GM18951 (cell line): ENCODE data around the gene N4BP2L2.

Experiments used
- POLR2A ChIP-seq: IDR thresholded peaks from 4 replicates; pipeline ENCODE4 v1.6.1; 2011; ENCODE audit warnings: mild to moderate bottlenecking; ENCODE audit not compliant: insufficient read length, insufficient read depth; ENCODE audit errors: extremely low read depth
- in situ Hi-C: fragments of 300-500 bp; cut with MboI; formaldehyde crosslinking; loops from one replicate; pipeline ENCODE4 v1.12.0; 2022; ENCODE audit warnings: low sequenced_read_pairs, mixed read lengths, inconsistent platforms; ENCODE audit not compliant: unreplicated experiment

Gene N4BP2L2

GRCh38 chr13:32471187-32471922 is 67.2 kb downstream of the N4BP2L2 start:
- no peak for TF ChIP-seq POLR2A
- in situ Hi-C loops, result no loop called here

- in situ Hi-C loops, result no loop called here
- TF ChIP-seq POLR2A, result no peak
These were observed 70.0 kb downstream of the N4BP2L2 start for GRCh38 chr13:32468502-32469142.

GRCh38 chr13:32456591-32456990 is 82.0 kb downstream of the N4BP2L2 start:
- no peak for TF ChIP-seq POLR2A

GRCh38 chr13:32455594-32455903 is 83.0 kb downstream of the N4BP2L2 start:
- in situ Hi-C loops, result no loop called here
- TF ChIP-seq POLR2A, result no peak

More at GRCh38 chr13:32456591-32456990, 82.0 kb downstream of the N4BP2L2 start:
- in situ Hi-C loops, result no loop called here

- in situ Hi-C loops, result no loop called here
- TF ChIP-seq POLR2A, result no peak
These were observed 83.6 kb downstream of the N4BP2L2 start for GRCh38 chr13:32454886-32455593.

- in situ Hi-C loops, result no loop called here
- no peak for TF ChIP-seq POLR2A
These were observed 84.6 kb downstream of the N4BP2L2 start for GRCh38 chr13:32453981-32454380.

GRCh38 chr13:32448972-32449371 is 89.6 kb downstream of the N4BP2L2 start:
- in situ Hi-C loops, result no loop called here

GRCh38 chr13:32447894-32448623 is 90.5 kb downstream of the N4BP2L2 start:
- no peak for TF ChIP-seq POLR2A
- in situ Hi-C loops, result no loop called here

More at GRCh38 chr13:32448972-32449371, 89.6 kb downstream of the N4BP2L2 start:
- no peak for TF ChIP-seq POLR2A

- in situ Hi-C loops, result no loop called here
- no peak for TF ChIP-seq POLR2A
These were observed 91.7 kb downstream of the N4BP2L2 start for GRCh38 chr13:32446773-32447465.

GRCh38 chr13:32446220-32446619 is 92.4 kb downstream of the N4BP2L2 start:
- in situ Hi-C loops, result no loop called here
- TF ChIP-seq POLR2A, result no peak

GRCh38 chr13:32445461-32445860 is 93.1 kb downstream of the N4BP2L2 start:
- in situ Hi-C loops, result no loop called here
- TF ChIP-seq POLR2A, result no peak

- in situ Hi-C loops, result no loop called here
- no peak for TF ChIP-seq POLR2A
These were observed 95.5 kb downstream of the N4BP2L2 start for GRCh38 chr13:32443111-32443510.
